ENCODE results near the gene CHCHD3. TPM values are rescaled to one million over a fixed set of nuclear protein-coding genes. Genes with fewer than 3 reads are reported as not detected.

Gene CHCHD3
- total RNA-seq, 1 experiment from 2014 or later, result 114 TPM

DNA sequence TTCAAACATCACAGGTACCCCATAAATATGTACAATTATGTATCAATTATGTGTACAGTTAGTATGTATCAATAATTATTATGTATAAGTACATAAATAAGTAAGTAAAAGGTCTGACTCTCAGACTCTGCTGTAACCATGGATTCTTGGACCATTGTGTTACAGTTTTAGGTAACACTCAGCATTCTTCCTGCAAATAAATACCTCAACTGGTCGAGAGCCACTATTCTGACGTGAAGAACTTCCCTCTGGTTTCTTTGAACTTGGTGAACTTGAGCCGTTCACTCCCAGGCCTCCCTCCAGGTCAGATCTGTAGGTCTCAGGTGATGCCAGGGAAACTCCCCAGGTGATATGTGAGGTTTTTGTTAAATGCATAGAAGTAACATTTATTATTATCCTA lies 313.8 kb downstream of the CHCHD3 start:
- ChIA-PET CTCF (no interaction called here), POLR2A (no interaction called here)
- H3K27me3 Mint-ChIP-seq (ENCODE audit: low read depth), result no peaks in the 10 kb centered on the region; the same call in 1 of the 2 replicates
- no peak overlapping the region for H3K27ac Mint-ChIP-seq
- TF ChIP-seq, protein P1, sequence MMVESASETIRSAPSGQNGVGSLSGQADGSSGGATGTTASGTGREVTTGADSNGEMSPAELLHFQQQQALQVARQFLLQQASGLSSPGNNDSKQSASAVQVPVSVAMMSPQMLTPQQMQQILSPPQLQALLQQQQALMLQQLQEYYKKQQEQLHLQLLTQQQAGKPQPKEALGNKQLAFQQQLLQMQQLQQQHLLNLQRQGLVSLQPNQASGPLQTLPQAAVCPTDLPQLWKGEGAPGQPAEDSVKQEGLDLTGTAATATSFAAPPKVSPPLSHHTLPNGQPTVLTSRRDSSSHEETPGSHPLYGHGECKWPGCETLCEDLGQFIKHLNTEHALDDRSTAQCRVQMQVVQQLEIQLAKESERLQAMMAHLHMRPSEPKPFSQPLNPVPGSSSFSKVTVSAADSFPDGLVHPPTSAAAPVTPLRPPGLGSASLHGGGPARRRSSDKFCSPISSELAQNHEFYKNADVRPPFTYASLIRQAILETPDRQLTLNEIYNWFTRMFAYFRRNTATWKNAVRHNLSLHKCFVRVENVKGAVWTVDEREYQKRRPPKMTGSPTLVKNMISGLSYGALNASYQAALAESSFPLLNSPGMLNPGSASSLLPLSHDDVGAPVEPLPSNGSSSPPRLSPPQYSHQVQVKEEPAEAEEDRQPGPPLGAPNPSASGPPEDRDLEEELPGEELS (CRISPR knock-in tag; IDR thresholded peaks at IDR 0.05), result no peak
- TF ChIP-seq ZNF138 (CRISPR knock-in tag; conservative IDR thresholded peaks at IDR 0.05), result no peak
- TF ChIP-seq, protein P2, sequence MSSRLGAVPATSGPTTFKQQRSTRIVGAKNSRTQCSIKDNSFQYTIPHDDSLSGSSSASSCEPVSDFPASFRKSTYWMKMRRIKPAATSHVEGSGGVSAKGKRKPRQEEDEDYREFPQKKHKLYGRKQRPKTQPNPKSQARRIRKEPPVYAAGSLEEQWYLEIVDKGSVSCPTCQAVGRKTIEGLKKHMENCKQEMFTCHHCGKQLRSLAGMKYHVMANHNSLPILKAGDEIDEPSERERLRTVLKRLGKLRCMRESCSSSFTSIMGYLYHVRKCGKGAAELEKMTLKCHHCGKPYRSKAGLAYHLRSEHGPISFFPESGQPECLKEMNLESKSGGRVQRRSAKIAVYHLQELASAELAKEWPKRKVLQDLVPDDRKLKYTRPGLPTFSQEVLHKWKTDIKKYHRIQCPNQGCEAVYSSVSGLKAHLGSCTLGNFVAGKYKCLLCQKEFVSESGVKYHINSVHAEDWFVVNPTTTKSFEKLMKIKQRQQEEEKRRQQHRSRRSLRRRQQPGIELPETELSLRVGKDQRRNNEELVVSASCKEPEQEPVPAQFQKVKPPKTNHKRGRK (CRISPR knock-in tag; IDR thresholded peaks at IDR 0.05; ENCODE audit: borderline replicate concordance), result no peak
- TF ChIP-seq ELF4 (CRISPR knock-in tag; IDR thresholded peaks at IDR 0.05; ENCODE audit: low read depth), result no peak
- TF ChIP-seq ZNF232 (CRISPR knock-in tag; IDR thresholded peaks at IDR 0.05), result no peak
- TF ChIP-seq NR1H2 (CRISPR knock-in tag; IDR thresholded peaks at IDR 0.05), result no peak
- TF ChIP-seq FOXJ3 (CRISPR knock-in tag; IDR thresholded peaks at IDR 0.05; ENCODE audit: borderline replicate concordance), result no peak
- TF ChIP-seq, protein P3, sequence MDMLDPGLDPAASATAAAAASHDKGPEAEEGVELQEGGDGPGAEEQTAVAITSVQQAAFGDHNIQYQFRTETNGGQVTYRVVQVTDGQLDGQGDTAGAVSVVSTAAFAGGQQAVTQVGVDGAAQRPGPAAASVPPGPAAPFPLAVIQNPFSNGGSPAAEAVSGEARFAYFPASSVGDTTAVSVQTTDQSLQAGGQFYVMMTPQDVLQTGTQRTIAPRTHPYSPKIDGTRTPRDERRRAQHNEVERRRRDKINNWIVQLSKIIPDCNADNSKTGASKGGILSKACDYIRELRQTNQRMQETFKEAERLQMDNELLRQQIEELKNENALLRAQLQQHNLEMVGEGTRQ (CRISPR knock-in tag; IDR thresholded peaks at IDR 0.05), result no peak
- no peak for TF ChIP-seq SP1 (CRISPR knock-in tag; conservative IDR thresholded peaks at IDR 0.05)
- TF ChIP-seq ESRRA (CRISPR knock-in tag; IDR thresholded peaks at IDR 0.05; ENCODE audit: borderline replicate concordance), result no peak
- no peak overlapping the region for H3K4me3 Mint-ChIP-seq
- H3K9me3 Mint-ChIP-seq, result peaks cover 19% of the 10 kb centered on the region
- no peak for ATAC-seq
- peaks cover 10% of the 10 kb centered on the region for H3K36me3 Mint-ChIP-seq
- DNase-seq (ENCODE audit: low spot score), result no peak
- H3K4me1 Mint-ChIP-seq, result peaks cover 11% of the 10 kb centered on the region

DNA sequence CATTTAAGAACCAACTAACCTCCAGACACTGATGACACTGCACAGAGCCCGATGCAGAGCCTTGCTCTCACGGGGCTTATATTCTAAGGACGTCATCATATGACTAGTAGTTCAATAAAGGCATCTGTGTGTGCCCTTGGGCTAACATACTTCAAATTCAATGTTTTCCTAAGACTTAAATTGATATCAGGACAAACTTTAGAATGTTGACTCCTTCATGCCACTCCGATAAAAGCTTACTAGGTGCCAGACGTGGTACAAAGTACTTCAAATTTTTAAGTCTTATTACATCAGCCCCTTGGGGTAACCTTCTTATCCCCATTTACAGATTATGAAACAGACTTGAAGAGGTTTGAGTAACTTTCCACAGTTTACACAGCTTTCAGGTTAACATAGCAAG lies 314.5 kb downstream of the CHCHD3 start:
- Mint-ChIP-seq H3K4me3 (no peak overlapping the region), H3K36me3 (peaks cover 10% of the 10 kb centered on the region), H3K4me1 (peaks cover 11% of the 10 kb centered on the region), H3K27ac (no peak overlapping the region), H3K9me3 (peaks cover 19% of the 10 kb centered on the region), H3K27me3 (ENCODE audit: low read depth) (no peaks in the 10 kb centered on the region; the same call in 1 of the 2 replicates)
- ChIA-PET POLR2A (no interaction called here), CTCF (no interaction called here)
- DNase-seq (ENCODE audit: low spot score) (no peak), ATAC-seq (no peak)
- no peak for TF ChIP-seq FOXK1 (CRISPR knock-in tag; IDR thresholded peaks at IDR 0.05)
- TF ChIP-seq ATF3 (CRISPR knock-in tag; conservative IDR thresholded peaks at IDR 0.05), result no peak

DNA sequence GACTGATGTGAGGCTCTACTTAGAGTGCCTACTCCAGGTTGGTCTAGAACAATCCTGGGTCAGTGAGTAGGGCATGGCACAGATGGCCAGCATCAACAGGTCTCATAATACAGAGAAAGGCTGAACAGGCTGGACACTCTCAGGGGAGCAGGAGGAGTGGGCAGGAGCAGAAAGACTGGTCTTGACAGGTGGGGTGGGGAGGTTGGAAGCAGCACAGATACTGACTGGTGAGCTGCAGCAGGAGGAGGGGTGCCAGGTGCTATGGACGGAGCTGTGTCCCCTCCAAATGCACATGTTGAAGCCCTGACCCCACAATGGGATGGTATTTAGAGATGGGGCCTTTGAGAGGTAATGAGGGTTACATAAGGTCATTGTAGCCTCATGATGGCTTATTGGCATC lies 315.2 kb downstream of the CHCHD3 start:
- H3K36me3 Mint-ChIP-seq, result peaks cover 10% of the 10 kb centered on the region
- ChIA-PET CTCF (no interaction called here), POLR2A (no interaction called here)
- H3K4me3 Mint-ChIP-seq, result no peak overlapping the region
- no peak for ATAC-seq
- H3K4me1 Mint-ChIP-seq, result peaks cover 9% of the 10 kb centered on the region
- no peak overlapping the region for H3K27ac Mint-ChIP-seq
- no peaks in the 10 kb centered on the region; the same call in 1 of the 2 replicates for H3K27me3 Mint-ChIP-seq (ENCODE audit: low read depth)
- TF ChIP-seq NFYB (CRISPR knock-in tag; conservative IDR thresholded peaks at IDR 0.05; ENCODE audit: low read depth), result no peak
- no peak for TF ChIP-seq CBFB (CRISPR knock-in tag; IDR thresholded peaks at IDR 0.05; ENCODE audit: low read depth)
- no peak for TF ChIP-seq FOXP1 (CRISPR knock-in tag; IDR thresholded peaks at IDR 0.05; ENCODE audit: borderline replicate concordance)
- TF ChIP-seq ATF3 (CRISPR knock-in tag; conservative IDR thresholded peaks at IDR 0.05), result no peak
- no peak for TF ChIP-seq MAX (CRISPR knock-in tag; IDR thresholded peaks at IDR 0.05)
- no peak for TF ChIP-seq ZNF121 (CRISPR knock-in tag; IDR thresholded peaks at IDR 0.05)
- TF ChIP-seq USF1 (CRISPR knock-in tag; IDR thresholded peaks at IDR 0.05), result no peak
- H3K9me3 Mint-ChIP-seq, result peaks cover 19% of the 10 kb centered on the region
- no peak for DNase-seq (ENCODE audit: low spot score)

All from WTC11 (cell line).